PC-9 (cell line): Measurements from ENCODE around the gene SLC26A4.

Experiments used
- CTCF ChIP-seq: fragments of 200-600 bp; sonication (generic); conservative IDR thresholded peaks from 2 replicates; pipeline ENCODE4 v1.6.1; 2017; ENCODE audit warnings: mixed run types, antibody characterized with exemption, mild to moderate bottlenecking, moderate library complexity
- EZH2 ChIP-seq: fragments of 200-600 bp; sonication (generic); IDR thresholded peaks from 2 replicates; pipeline ENCODE4 v1.8.0; 2017; ENCODE audit warnings: antibody characterized with exemption, low read depth

DNA sequence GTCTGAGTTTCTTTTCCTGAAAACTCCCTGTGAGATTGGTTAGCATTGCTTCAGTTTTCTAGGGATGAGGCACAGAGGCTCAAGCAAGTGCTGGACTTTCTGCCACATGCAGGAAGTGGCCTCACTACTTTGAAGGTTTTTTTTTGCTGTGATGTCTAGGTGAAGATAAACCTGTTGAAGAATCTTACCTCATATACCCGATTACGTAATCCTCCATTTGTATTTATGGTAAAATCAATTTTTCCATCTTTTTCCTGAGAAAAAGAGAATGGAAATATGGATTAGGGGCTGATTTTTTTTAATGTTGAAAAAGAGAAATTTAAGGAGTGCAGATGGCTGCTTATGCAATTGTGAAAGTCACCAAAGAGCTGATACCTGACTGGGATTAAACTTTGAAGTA is 106.8 kb downstream of the SLC26A4 start:
- TF ChIP-seq EZH2 (no peak), CTCF (no peak)
